OCI-LY1 (cell line): ENCODE measurements around the gene KRTAP5-3.

Experiments
- H2AFZ ChIP-seq: fragments of 200-600 bp; sonication (generic), shearing (Covaris generic); 2 replicates; pipeline ENCODE4 v1.6.0; 2014; ENCODE audit warnings: antibody characterized with exemption, mild to moderate bottlenecking, low read length
- H3F3A ChIP-seq: fragments of 200-600 bp; sonication (generic), shearing (Covaris generic); 2 replicates; pipeline ENCODE4 v1.6.0; 2014; ENCODE audit warnings: mild to moderate bottlenecking, antibody characterized with exemption, low read length, moderate library complexity; ENCODE audit not compliant: insufficient read depth
- H3K27ac ChIP-seq: fragments of 200-600 bp; sonication (generic); 2 replicates; pipeline ENCODE4 v1.5.1; 2014; ENCODE audit warnings: low read length, mixed run types, mild to moderate bottlenecking, low read depth; ENCODE audit not compliant: poor library complexity, severe bottlenecking
- H3K27me3 ChIP-seq: fragments of 200-600 bp; sonication (generic); 2 replicates; pipeline ENCODE4 v1.6.0; 2014; ENCODE audit warnings: antibody characterized with exemption, mild to moderate bottlenecking, low read length, moderate library complexity; ENCODE audit not compliant: insufficient read depth
- H3K36me3 ChIP-seq: fragments of 200-600 bp; sonication (generic); 2 replicates; pipeline ENCODE4 v1.6.1; 2014; ENCODE audit warnings: mild to moderate bottlenecking, antibody characterized with exemption, low read length, moderate library complexity, mixed read lengths; ENCODE audit not compliant: insufficient read depth
- H3K4me1 ChIP-seq: fragments of 200-600 bp; sonication (generic); 2 replicates; pipeline ENCODE4 v1.5.1; 2014; ENCODE audit warnings: mild to moderate bottlenecking, low read length, moderate library complexity; ENCODE audit not compliant: insufficient read depth, severe bottlenecking
- H3K4me2 ChIP-seq: fragments of 200-600 bp; sonication (generic), shearing (Covaris generic); 2 replicates; pipeline ENCODE4 v1.6.1; 2014; ENCODE audit warnings: low read length
- H3K4me3 ChIP-seq: fragments of 200-600 bp; sonication (generic); 2 replicates; pipeline ENCODE4 v1.5.1; 2014; ENCODE audit warnings: low read length, low read depth, mild to moderate bottlenecking, mixed read lengths; ENCODE audit not compliant: poor library complexity, severe bottlenecking
- H3K79me2 ChIP-seq: fragments of 200-600 bp; shearing (Covaris generic); 2 replicates; pipeline ENCODE4 v1.6.1; 2016; ENCODE audit warnings: mixed run types, low read length, mixed read lengths; ENCODE audit not compliant: insufficient read depth
- H3K9ac ChIP-seq: fragments of 200-600 bp; sonication (generic), shearing (Covaris generic); 2 replicates; pipeline ENCODE4 v1.6.1; 2014; ENCODE audit warnings: mild to moderate bottlenecking, low read length, mixed read lengths
- H3K9me2 ChIP-seq: fragments of 200-600 bp; sonication (generic), shearing (Covaris generic); 2 replicates; pipeline ENCODE4 v1.6.1; 2014; ENCODE audit warnings: low read depth, mild to moderate bottlenecking, low read length, mixed read lengths
- H3K9me3 ChIP-seq: fragments of 200-600 bp; shearing (Covaris generic); 2 replicates; pipeline ENCODE4 v1.6.1; 2014; ENCODE audit warnings: low read length, mixed read lengths
- H4K20me1 ChIP-seq: fragments of 200-600 bp; sonication (generic), shearing (Covaris generic); 2 replicates; pipeline ENCODE4 v1.6.0; 2016; ENCODE audit warnings: mild to moderate bottlenecking, low read length; ENCODE audit not compliant: insufficient read depth
- EZH2 ChIP-seq: fragments of 200-600 bp; sonication (generic), shearing (Covaris generic); IDR thresholded peaks from 2 replicates; pipeline ENCODE4 v1.8.0; 2017; ENCODE audit warnings: borderline replicate concordance, mixed run types, mild to moderate bottlenecking, antibody characterized with exemption, low read length, moderate library complexity, mixed read lengths
- TF ChIP-seq, protein P1 (sequence below): fragments of 200-600 bp; sonication (generic), shearing (Covaris generic); IDR thresholded peaks from 2 replicates; pipeline ENCODE4 v1.5.1; 2017; ENCODE audit warnings: mild to moderate bottlenecking, antibody characterized with exemption, low read length, moderate library complexity, mixed read lengths

The KRTAP5-3 gene

DNA sequence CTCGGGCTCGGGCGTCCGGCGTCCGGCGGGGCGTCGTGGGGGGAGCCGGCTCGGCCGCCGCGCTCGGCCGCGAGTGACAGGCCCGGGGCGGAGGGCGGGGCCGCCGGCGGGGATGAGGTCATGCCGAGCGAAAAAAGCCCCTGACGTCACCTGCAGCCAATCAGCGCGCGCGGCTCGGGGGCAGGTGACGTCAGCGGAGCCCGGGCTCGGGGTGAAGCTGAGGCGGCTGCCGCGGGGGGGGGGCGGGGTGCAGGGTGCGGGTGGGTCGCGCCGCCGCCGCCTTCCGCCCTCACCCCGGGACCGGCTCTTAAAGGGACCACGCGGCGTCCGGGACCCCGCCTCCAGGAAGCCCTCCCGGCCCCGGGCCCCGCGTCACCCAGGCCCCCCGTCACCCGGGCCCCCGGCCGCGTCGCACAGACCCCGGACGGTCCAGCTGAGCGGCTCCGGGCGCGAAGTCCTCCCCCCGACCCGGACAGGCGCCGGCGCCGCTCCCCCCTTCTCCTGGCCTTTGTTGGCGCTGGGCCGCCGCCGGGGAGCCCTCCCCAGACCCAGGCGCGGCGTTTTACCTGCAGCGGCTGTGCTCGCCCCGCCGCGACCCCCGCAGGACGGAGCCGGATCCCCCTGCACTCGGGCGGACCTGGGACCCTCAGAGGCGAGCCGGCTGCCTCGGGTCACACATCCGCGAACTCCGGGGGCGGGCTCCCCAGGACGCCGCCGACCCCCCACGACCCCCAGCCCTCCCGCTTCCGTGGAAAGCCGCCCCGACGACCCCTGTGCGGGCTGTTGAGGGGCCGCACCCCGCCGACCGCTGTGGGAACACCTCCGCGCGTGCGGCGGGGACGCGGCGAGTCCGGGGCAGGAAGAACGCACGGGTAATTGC lies 35.8 kb downstream of the KRTAP5-3 start, which contains the start of gene DUSP8:
Gene DUSP8 (minus strand): TSS at position 75 of the 880 bp plus-strand sequence. CDS start 6,445 bp downstream, outside the sequence.
- Histone ChIP-seq H3K4me2 (peak within 1 kb of the TSS; percentile 68), H3K36me3 (no peaks in the 10 kb centered on the region), H3K79me2 (no peaks in the 10 kb centered on the region), H3K27me3 (peaks cover 5% of the 10 kb centered on the region; the same call in 1 of the 2 replicates), H2AFZ (no peak within 1 kb of the TSS), H3K9ac (no peak within 1 kb of the TSS), H3K4me1 (peaks cover 8% of the 10 kb centered on the region), H3K9me2 (no peaks in the 10 kb centered on the region), H3K4me3 (peak within 1 kb of the TSS; percentile 61), H3K9me3 (no peaks in the 10 kb centered on the region), H3F3A (no peaks in the 10 kb centered on the region), H4K20me1 (no peaks in the 10 kb centered on the region), H3K27ac (no peak within 1 kb of the TSS)
- TF ChIP-seq, protein P1, sequence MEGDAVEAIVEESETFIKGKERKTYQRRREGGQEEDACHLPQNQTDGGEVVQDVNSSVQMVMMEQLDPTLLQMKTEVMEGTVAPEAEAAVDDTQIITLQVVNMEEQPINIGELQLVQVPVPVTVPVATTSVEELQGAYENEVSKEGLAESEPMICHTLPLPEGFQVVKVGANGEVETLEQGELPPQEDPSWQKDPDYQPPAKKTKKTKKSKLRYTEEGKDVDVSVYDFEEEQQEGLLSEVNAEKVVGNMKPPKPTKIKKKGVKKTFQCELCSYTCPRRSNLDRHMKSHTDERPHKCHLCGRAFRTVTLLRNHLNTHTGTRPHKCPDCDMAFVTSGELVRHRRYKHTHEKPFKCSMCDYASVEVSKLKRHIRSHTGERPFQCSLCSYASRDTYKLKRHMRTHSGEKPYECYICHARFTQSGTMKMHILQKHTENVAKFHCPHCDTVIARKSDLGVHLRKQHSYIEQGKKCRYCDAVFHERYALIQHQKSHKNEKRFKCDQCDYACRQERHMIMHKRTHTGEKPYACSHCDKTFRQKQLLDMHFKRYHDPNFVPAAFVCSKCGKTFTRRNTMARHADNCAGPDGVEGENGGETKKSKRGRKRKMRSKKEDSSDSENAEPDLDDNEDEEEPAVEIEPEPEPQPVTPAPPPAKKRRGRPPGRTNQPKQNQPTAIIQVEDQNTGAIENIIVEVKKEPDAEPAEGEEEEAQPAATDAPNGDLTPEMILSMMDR: no peak
- no peak for TF ChIP-seq EZH2

DNA sequence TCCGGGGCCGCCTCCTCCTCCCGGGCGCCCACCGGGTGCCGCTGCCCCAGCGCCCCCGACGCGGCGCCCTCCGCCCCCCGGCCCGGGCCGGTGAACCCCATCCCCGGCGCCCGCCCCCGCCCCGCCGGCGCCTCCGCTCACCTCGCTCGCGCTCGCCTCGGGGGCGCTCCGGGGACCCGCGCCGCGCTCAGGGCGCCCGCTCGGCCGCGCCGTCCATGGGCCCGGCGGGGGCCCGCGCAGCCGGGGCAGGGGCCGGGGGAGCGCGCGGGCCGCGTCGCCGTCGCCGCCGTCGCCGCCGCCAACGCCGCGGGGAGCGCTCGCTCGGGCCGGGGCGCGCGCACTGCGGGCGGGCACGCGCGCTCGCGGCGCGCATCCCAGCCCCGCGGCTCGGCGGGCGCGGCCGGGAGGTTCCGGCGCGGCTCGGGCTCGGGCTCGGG lies 36.5 kb downstream of the KRTAP5-3 start:
- H3K79me2 ChIP-seq: no peaks in the 10 kb centered on the region
- H2AFZ ChIP-seq: no peak overlapping the region
- no peak overlapping the region for H3K27ac ChIP-seq
- TF ChIP-seq, protein P1: no peak
- no peak for TF ChIP-seq EZH2
- no peaks in the 10 kb centered on the region for H3F3A ChIP-seq
- H3K9me3 ChIP-seq: no peaks in the 10 kb centered on the region
- no peaks in the 10 kb centered on the region for H3K36me3 ChIP-seq
- peaks cover 5% of the 10 kb centered on the region; the same call in 1 of the 2 replicates for H3K27me3 ChIP-seq
- H3K4me1 ChIP-seq: peaks cover 8% of the 10 kb centered on the region
- no peaks in the 10 kb centered on the region for H3K9me2 ChIP-seq
- H4K20me1 ChIP-seq: no peaks in the 10 kb centered on the region
- H3K4me2 ChIP-seq: no peak overlapping the region
- no peak overlapping the region for H3K4me3 ChIP-seq
- H3K9ac ChIP-seq: no peak overlapping the region

DNA sequence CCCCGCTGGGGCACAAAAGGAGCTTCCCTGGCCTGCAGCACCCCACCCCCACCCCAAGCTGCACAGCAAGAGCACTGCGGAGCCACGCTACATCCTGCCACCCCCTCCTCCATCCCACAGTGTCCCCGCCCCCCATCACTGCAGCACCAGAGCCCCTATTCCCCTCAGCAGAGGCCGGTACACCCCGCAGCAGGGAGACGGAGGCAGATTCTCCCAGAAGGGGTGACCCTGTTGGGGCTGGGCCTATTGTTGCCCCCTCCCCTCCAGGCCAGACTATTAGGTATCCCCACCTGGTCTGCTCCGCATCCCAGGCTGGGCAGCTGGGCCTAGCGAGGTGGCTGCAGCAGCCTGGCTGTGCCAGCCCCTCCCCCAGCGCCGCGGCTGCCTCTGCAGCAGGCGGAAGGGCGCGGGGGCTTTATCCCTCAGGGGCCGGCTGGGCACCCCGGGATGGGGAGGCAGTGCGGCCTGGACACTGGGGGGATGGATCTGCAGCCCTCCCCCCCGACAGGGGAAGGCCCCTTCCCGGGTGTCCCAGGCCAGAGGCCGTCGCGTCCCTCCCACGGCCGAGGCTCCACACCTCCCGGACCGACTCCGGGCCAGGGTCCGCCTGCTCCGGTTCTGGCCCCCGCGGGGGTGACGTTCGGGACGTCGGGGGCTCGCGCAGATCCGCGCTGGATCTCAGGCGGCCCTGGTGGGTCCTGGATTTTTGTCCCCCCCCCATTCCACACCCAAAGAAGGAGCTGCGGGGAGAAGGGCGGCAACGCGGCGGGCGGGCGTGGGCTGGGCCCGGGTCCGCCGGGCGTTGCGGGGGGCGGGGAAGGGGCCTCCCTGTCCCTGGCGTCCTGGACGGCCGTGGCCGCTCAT lies 37.1 kb downstream of the KRTAP5-3 start:
- no peaks in the 10 kb centered on the region for H3K79me2 ChIP-seq
- H3K27me3 ChIP-seq: peaks cover 12% of the 10 kb centered on the region; the same call in 1 of the 2 replicates
- H3K27ac ChIP-seq: no peak overlapping the region
- H3K9ac ChIP-seq: no peak overlapping the region
- H3K9me2 ChIP-seq: no peaks in the 10 kb centered on the region
- H3K4me2 ChIP-seq: peak overlapping the region; percentile 24; the same call in 1 of the 2 replicates
- no peak overlapping the region for H3K4me3 ChIP-seq
- TF ChIP-seq, protein P1: no peak
- no peak for TF ChIP-seq EZH2
- no peaks in the 10 kb centered on the region for H3K9me3 ChIP-seq
- no peaks in the 10 kb centered on the region for H4K20me1 ChIP-seq
- no peaks in the 10 kb centered on the region for H3F3A ChIP-seq
- H2AFZ ChIP-seq: no peak overlapping the region
- H3K4me1 ChIP-seq: peaks cover 8% of the 10 kb centered on the region
- H3K36me3 ChIP-seq: no peaks in the 10 kb centered on the region
